Measurements from ENCODE around the gene DAAM1. TPM values are rescaled to one million over a fixed set of nuclear protein-coding genes. Genes with fewer than 3 reads are reported as not detected.

The DAAM1 gene
- polyA plus RNA-seq, 1 donor from 2014 or later = 161 TPM

DNA sequence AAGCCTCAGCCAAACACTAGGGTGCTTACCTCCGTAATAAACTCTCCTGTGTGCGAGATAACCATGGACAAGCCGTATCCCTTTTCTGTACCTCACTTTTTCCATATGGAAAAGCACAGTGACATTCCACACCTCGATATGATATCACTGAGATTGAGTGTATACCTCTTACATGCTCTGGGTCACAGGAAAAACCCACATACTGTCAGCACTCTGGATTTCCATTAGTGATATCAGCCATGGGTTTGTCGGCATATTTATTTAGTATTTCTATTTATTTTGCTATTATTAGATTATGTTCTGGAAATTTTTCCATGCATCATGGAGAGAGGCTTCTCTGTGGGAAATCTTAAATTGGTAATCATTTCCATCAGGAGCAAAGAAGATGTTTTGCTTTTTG lies 28.0 kb upstream of the DAAM1 start:
- H3K36me3 ChIP-seq (ENCODE audit: insufficient read depth, low read length) = no peaks in the 10 kb centered on the region
- TF ChIP-seq MXI1 (conservative IDR thresholded peaks at IDR 0.05; ENCODE audit: poor library complexity, severe bottlenecking) (no peak), TAF1 (IDR thresholded peaks at IDR 0.05; ENCODE audit: low read depth) (no peak), RAD21 (conservative IDR thresholded peaks at IDR 0.05) (no peak)
- TF ChIP-seq, protein P1, sequence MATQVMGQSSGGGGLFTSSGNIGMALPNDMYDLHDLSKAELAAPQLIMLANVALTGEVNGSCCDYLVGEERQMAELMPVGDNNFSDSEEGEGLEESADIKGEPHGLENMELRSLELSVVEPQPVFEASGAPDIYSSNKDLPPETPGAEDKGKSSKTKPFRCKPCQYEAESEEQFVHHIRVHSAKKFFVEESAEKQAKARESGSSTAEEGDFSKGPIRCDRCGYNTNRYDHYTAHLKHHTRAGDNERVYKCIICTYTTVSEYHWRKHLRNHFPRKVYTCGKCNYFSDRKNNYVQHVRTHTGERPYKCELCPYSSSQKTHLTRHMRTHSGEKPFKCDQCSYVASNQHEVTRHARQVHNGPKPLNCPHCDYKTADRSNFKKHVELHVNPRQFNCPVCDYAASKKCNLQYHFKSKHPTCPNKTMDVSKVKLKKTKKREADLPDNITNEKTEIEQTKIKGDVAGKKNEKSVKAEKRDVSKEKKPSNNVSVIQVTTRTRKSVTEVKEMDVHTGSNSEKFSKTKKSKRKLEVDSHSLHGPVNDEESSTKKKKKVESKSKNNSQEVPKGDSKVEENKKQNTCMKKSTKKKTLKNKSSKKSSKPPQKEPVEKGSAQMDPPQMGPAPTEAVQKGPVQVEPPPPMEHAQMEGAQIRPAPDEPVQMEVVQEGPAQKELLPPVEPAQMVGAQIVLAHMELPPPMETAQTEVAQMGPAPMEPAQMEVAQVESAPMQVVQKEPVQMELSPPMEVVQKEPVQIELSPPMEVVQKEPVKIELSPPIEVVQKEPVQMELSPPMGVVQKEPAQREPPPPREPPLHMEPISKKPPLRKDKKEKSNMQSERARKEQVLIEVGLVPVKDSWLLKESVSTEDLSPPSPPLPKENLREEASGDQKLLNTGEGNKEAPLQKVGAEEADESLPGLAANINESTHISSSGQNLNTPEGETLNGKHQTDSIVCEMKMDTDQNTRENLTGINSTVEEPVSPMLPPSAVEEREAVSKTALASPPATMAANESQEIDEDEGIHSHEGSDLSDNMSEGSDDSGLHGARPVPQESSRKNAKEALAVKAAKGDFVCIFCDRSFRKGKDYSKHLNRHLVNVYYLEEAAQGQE (IDR thresholded peaks at IDR 0.05; ENCODE audit: borderline replicate concordance) = peak; percentile 35
- TF ChIP-seq, protein P2, sequence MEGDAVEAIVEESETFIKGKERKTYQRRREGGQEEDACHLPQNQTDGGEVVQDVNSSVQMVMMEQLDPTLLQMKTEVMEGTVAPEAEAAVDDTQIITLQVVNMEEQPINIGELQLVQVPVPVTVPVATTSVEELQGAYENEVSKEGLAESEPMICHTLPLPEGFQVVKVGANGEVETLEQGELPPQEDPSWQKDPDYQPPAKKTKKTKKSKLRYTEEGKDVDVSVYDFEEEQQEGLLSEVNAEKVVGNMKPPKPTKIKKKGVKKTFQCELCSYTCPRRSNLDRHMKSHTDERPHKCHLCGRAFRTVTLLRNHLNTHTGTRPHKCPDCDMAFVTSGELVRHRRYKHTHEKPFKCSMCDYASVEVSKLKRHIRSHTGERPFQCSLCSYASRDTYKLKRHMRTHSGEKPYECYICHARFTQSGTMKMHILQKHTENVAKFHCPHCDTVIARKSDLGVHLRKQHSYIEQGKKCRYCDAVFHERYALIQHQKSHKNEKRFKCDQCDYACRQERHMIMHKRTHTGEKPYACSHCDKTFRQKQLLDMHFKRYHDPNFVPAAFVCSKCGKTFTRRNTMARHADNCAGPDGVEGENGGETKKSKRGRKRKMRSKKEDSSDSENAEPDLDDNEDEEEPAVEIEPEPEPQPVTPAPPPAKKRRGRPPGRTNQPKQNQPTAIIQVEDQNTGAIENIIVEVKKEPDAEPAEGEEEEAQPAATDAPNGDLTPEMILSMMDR (IDR thresholded peaks at IDR 0.05; ENCODE audit: poor library complexity, severe bottlenecking) = no peak
- no peak overlapping the region for H3K9ac ChIP-seq (ENCODE audit: low read length)
- no peaks in the 10 kb centered on the region for H3K9me2 ChIP-seq (ENCODE audit: insufficient read depth, low read length)
- peak overlapping the region; percentile 67 for H3K4me2 ChIP-seq (ENCODE audit: low read length)
- peak overlapping the region; percentile 78 for H3K27ac ChIP-seq (ENCODE audit: low read length)
- no peaks in the 10 kb centered on the region for H3F3A ChIP-seq (ENCODE audit: insufficient read depth, low read length, poor library complexity, severe bottlenecking)
- no peaks in the 10 kb centered on the region for H4K20me1 ChIP-seq (ENCODE audit: insufficient read depth)
- H2AFZ ChIP-seq (ENCODE audit: low read depth, low read length) = no peak overlapping the region
- H3K79me2 ChIP-seq (replicated peaks; ENCODE audit: insufficient read depth, low read length) = no peaks in the 10 kb centered on the region
- H3K4me3 ChIP-seq (ENCODE audit: low read length) = no peak overlapping the region
- no peaks in the 10 kb centered on the region for H3K27me3 ChIP-seq (ENCODE audit: insufficient read depth, low read depth, low read length)
- no peaks in the 10 kb centered on the region for H3K9me3 ChIP-seq (ENCODE audit: low read length)

DNA sequence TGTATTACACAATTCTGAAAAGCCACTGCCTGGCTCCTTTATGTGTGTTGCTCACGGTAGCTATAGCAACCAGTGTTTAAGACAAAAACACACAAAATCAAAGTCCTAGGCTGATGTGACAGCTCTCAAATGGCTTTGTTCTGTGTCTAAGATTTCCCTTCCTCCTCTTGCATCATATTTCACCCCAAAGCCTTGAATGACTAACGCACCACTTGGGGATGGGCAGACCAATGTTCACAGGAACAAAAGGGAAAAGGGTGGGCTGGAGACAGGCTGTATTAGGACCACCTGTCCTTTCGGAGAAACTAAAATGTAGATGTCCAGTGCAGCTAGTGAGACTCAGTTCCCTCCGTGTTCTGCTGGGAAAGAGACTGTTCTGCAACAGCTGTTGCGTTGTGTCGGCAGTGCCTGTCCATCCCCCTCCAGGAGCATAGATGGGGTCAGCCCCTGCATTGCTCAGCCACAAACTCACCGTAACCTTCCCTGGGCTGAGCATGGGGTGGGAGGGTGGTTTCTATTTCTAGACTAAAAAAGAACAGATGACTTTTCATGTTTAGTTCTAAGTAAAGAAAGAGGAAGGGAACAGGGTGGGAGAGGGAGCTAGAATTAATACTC lies 26.8 kb upstream of the DAAM1 start:
- no peaks in the 10 kb centered on the region for H3K79me2 ChIP-seq (replicated peaks; ENCODE audit: insufficient read depth, low read length)
- H3K9ac ChIP-seq (ENCODE audit: low read length) = peak overlapping the region; percentile 53
- peak overlapping the region; percentile 78 for H3K27ac ChIP-seq (ENCODE audit: low read length)
- H3K27me3 ChIP-seq (ENCODE audit: insufficient read depth, low read depth, low read length) = no peaks in the 10 kb centered on the region
- no peaks in the 10 kb centered on the region for H3K9me3 ChIP-seq (ENCODE audit: low read length)
- H2AFZ ChIP-seq (ENCODE audit: low read depth, low read length) = peak overlapping the region; percentile 51
- H3K9me2 ChIP-seq (ENCODE audit: insufficient read depth, low read length) = no peaks in the 10 kb centered on the region
- TF ChIP-seq POLR2AphosphoS5 (IDR thresholded peaks at IDR 0.05) = peak; percentile 42
- TF ChIP-seq EP300 (conservative IDR thresholded peaks at IDR 0.05; ENCODE audit: poor library complexity, severe bottlenecking) = peak; percentile 88
- TF ChIP-seq MXI1 (conservative IDR thresholded peaks at IDR 0.05; ENCODE audit: poor library complexity, severe bottlenecking) = peak; percentile 37
- TF ChIP-seq EZH2 (IDR thresholded peaks at IDR 0.05; ENCODE audit: borderline replicate concordance, insufficient read depth, low read length, poor library complexity, severe bottlenecking) = no peak
- TF ChIP-seq, protein P2 (IDR thresholded peaks at IDR 0.05; ENCODE audit: poor library complexity, severe bottlenecking) = no peak
- no peak for TF ChIP-seq TAF1 (IDR thresholded peaks at IDR 0.05; ENCODE audit: low read depth)
- TF ChIP-seq RAD21 (conservative IDR thresholded peaks at IDR 0.05) = no peak
- peak; percentile 28 for TF ChIP-seq SMC3 (conservative IDR thresholded peaks at IDR 0.05; ENCODE audit: poor library complexity)
- TF ChIP-seq, protein P1 (IDR thresholded peaks at IDR 0.05; ENCODE audit: borderline replicate concordance) = peak; percentile 40
- peak overlapping the region; percentile 67 for H3K4me2 ChIP-seq (ENCODE audit: low read length)
- no peaks in the 10 kb centered on the region for H3F3A ChIP-seq (ENCODE audit: insufficient read depth, low read length, poor library complexity, severe bottlenecking)
- H3K4me3 ChIP-seq (ENCODE audit: low read length) = peak overlapping the region; percentile 40
- H3K36me3 ChIP-seq (ENCODE audit: insufficient read depth, low read length) = no peaks in the 10 kb centered on the region
- H4K20me1 ChIP-seq (ENCODE audit: insufficient read depth) = no peaks in the 10 kb centered on the region

All from neural cell (in vitro differentiated cells).